Mesenteric fat pad (tissue), 1 donor: ENCODE measurements around the gene IFT52. TPM values are rescaled to one million over a fixed set of nuclear protein-coding genes. Genes with fewer than 3 reads are reported as not detected.

Experiments used
- DNase-seq: peaks from one replicate; pipeline ENCODE4 v3.0.0-alpha.2; 2020; ENCODE audit warnings: low spot score
- long read RNA-seq: library from polyadenylated mRNA; unstranded; transcript quantifications from one replicate; pipeline ENCODE4 v2.0.0, GENCODE V29; 2020
- total RNA-seq: library from RNA; stranded (reverse); fragmentation: NEBNext Ultra II Directional; extraction: Animal tissue kit (Norgen Biotek cat#: 25700); gene quantifications from one replicate; pipeline ENCODE4 v1.2.1, GENCODE V29; 2021
- donor health status: DM: yes; HTN: yes; CAD: no.

The IFT52 gene, protein sequence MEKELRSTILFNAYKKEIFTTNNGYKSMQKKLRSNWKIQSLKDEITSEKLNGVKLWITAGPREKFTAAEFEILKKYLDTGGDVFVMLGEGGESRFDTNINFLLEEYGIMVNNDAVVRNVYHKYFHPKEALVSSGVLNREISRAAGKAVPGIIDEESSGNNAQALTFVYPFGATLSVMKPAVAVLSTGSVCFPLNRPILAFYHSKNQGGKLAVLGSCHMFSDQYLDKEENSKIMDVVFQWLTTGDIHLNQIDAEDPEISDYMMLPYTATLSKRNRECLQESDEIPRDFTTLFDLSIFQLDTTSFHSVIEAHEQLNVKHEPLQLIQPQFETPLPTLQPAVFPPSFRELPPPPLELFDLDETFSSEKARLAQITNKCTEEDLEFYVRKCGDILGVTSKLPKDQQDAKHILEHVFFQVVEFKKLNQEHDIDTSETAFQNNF
- total RNA-seq, result 25.9 TPM
- long read RNA-seq, transcript IFT52-202 (14 exons, 1,599 nt), result minor isoform, 41 of 126 reads
- long read RNA-seq, transcript IFT52-201 (14 exons, 1,757 nt), result major isoform, 57 of 126 reads
- long read RNA-seq, partial matches to known transcripts, result 3 of 126 reads
- long read RNA-seq, other reads (novel, unspliced or antisense), result 25 of 126 reads

DNA sequence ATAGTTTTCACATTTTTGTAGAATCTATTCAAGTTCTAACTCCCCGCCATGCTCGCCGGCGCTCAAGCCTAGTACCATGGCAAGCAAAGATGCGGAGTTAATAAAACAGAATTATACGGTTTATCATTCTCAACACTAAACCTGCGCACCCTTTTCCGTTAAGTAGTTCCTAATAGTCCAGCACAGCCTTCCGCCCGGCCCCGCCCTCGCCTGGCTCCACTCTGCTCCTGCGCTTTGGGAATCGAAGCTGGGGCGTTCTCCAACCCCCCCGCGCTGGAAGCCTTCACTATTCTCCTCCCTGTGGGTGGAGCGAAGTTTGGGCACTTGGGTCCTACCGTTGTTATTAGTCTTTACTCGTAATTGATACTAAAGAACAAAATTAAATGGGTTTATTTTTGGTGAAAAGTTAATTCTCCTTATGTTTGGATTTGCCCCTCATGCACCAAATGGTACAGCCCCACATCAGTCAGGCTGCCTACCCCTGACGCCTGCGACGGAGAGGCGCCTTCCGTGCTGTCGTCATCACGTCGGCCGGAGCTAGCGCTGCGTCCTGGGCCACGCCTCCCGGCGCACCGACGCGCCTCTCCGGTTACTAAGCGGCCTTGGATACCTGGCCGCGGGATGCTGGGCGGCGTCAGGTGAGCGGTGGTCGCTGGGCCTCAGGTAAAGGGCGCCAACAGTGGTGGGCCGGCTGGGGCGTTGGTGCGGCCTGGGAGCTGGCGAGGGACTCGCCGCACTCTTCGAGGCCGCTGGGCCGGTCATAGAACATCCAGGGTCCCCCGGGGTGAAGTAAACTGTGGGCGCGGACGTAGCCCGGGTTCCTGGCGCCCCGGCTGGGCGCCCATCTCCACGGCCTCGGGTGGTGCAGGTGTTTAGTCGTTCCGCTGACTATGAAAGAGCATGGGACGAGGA lies at the start of gene IFT52:
TSS of gene IFT52 (plus strand) at position 546 of the 912 bp plus-strand sequence. CDS start 3,762 bp downstream, outside the sequence.
- DNase-seq, result peak; percentile 95

DNA sequence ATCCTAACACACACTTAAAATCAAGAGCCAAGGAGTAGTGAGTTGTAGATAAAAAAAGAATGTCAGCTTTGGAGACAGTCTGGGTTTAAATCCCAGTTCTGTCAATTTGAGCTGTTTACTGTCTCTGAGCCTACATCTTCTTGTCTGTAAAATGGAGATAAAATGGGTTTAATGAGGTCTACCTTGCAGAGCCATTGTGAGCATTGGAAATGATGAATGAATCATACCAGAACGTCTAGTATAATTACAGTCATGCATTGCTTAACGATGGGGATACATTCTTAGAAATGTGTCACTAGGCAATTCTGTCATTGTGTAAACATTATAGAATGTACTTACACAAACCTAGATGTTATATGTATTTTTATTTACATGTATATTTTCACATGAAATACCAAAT lies 49.5 kb upstream of the IFT52 start:
- DNase-seq, result no peak

DNA sequence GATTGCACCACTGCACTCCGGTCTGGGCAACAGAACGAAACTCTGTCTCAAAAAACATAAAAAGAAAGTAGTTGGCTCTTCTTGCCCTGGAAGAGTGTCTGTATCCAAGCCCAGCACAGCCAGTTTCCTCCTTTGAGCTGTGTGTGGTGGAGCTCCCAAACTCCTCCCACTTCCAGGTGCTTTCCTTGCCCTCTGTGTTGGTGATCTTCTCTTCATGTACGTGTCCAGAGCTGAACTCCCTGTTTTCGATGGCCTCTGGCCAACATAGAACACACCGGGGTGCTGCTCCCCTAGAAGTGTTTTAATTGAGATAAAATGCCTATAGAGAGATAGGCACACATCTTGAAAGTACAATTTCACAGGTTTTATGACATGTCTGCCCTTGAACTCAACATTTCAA lies 48.6 kb upstream of the IFT52 start:
- peak; percentile 65 for DNase-seq

DNA sequence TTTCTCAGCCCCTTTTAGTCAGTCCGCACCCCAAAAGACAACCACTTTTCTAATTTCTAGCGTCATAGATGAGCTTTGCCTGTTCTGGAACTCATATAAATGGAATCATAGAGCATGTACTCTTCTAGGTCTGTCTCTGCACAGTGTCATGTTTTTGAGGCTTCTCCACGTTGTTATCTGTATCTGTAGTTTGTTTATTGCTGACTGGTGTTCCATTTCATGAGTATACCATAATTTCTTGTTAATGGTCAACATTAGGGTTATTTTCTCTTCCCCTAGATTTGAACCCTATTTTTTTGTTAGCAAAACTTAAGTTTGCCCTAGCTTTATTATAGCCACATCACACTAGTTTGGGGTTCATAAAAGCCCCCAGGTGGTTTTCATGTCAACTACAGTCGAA lies 48.1 kb upstream of the IFT52 start:
- no peak for DNase-seq

DNA sequence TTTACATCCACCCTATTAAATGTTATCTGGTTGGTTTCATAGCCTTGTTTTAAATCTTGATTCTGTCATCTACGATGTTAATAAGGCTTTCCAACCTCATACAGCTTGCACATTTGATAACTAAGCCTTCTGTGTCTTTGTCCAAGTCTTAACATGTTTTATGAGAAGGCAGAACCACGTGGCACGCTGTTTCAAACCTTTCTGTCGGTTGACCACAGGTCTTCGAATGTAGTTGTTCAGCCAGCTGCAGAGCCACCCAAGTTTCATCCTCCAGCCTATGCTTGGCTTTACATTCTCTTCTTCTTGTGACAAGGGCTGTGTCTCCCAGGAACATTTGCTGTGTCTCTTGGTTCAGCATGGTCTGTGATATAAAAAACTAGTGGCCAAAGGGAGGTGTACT lies 47.6 kb upstream of the IFT52 start:
- DNase-seq, result peak; percentile 9

DNA sequence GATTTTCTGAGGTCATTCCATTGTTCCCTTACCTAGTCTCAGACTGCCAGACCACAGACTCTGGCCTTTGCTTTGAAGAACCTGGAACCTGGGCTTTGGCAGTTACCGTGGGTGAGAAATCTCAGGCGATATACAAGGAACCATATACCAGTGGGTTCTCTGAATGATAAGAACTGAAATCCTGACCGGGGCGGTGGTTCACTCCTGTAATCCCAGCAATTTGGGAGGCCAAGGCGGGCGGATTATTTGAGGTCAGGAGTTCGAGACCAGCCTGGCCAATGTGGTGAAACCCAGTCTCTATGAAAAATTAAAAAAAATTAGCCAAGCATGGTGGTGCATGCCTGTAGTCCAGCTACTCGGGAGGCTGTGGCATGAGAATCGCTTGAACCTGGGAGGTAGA lies 46.2 kb upstream of the IFT52 start:
- peak; percentile 43 for DNase-seq

DNA sequence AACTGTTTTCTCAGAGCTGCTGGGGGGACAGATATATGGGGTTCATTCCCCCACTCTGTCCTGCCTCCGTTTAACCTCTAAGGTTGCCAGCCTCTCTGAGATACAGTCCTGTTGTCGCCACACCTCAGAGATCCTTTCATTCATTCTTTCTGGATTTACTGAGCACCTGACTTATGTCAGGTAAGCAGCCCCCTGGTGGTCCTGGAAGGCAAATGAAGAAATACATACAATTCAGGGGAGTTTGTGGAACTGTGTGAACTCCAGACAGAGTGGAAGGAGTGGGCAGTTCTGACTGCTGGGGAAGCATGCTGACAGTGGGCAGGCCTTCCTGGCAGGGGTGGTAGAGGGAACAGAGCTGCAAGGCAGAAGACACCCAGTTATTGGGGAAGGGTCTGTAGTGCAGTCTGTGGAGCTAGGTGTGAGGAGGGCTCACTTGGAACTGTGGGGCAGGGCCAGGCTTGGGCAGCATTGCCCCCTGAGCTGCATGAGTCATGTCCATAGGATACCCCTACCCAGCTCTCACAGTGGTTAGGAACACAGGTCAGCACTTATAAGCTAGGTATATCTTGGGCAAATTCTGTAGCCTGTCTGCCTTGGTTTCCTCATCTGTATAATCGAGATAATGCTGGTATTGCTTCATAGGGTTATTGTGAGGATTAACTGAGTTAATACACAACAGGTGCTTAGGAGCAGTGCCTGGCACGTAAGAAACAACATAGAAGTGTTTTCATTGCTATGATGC lies 44.7 kb upstream of the IFT52 start:
- DNase-seq, result no peak

DNA sequence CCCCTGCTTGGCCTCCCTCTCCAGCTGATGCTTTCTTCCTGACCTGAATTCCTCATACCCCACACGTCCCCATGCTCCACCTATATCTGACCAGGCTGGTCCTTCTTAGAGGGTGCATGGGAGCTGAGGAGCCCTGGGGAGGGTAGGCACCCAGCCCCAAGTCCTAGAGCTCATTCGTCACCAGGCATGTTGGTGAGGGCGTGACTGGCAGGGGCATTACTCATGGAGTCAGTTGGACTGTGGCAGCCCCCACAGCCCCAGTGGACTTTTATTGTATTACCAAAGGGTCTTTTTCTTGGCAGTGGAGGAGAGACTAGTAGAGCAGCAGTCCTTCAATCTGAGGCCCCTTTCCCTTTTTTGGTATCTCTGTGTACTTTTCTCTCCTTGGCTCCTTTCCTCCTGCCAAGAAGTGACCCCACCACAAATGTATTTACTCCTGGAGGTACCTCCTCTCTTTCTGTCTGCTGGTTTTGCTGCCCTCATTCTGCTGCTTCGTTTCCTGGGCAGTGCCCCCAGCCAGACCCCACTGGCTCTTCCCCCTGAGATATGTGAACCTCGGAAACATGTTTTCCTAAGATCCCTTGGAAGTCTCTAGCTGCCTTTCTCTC lies 42.4 kb upstream of the IFT52 start:
- DNase-seq, result no peak

DNA sequence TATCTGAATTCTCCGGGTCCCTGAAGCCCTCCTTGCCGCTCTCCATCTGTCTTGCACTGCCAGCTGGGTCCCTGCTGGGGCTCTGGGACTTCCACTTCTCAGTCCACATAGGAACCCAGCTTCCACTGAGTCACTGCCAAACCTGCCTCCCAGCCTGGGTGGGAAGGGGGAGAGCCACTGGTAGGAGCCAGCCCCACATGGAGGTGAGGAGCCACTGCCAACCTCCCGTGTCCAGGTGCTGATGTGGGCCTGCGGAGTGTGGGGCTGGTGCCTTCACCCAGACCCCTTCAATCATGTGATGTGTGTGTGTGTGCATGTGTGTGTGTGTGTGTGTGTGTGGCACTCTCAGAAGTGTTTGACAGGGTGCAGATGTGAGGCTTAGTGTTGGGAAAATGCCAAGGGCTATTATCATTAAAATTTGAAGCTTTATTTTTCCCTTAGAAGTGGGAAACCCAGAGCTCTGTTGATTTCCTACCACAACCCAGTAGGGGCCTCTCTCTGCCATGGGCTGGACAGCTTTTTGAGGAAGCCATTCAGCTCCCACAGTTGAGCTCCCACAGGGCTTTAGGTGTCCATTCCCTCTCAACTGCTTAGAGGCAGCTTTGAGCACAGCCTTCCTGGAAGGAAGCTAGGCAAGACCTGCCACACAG lies 41.2 kb upstream of the IFT52 start:
- no peak for DNase-seq

DNA sequence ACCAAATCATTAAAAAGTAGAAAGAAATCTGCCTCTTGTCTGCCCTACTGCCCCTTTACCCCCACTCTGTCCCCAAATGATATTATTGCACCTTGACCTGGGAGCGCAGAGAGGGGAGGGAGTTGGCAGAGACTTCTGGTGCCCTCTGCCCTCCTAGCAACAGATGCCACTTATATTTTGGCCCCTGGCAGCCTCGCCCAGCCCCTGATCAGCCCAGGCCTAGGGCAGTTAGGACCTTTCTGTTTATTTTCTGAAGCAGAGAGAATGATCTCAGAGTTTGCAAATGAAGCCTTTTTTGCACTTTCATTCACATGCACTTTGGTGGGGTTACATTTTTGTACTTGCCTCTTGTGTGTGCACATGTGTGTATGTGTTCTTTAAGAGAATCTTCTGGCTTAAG lies 40.3 kb upstream of the IFT52 start:
- no peak for DNase-seq

DNA sequence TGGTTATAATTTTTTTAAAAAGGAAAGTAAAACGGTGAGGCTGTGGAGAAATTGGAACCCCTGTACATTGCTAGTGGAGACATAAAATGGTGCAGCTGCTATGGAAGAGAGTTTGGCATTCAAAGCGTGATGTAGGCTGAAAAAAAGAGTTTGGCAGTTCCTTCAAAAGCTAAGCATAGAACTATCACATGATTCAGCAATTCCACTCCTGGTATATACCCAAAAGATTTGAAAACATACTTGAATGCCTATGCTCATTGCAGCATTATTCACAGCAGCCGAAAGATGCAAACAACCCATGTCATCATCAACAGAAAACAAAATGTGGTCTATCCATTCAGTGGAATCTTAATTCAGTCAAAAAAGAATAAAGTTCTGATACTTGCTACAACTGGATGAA lies 36.4 kb upstream of the IFT52 start:
- no peak for DNase-seq

DNA sequence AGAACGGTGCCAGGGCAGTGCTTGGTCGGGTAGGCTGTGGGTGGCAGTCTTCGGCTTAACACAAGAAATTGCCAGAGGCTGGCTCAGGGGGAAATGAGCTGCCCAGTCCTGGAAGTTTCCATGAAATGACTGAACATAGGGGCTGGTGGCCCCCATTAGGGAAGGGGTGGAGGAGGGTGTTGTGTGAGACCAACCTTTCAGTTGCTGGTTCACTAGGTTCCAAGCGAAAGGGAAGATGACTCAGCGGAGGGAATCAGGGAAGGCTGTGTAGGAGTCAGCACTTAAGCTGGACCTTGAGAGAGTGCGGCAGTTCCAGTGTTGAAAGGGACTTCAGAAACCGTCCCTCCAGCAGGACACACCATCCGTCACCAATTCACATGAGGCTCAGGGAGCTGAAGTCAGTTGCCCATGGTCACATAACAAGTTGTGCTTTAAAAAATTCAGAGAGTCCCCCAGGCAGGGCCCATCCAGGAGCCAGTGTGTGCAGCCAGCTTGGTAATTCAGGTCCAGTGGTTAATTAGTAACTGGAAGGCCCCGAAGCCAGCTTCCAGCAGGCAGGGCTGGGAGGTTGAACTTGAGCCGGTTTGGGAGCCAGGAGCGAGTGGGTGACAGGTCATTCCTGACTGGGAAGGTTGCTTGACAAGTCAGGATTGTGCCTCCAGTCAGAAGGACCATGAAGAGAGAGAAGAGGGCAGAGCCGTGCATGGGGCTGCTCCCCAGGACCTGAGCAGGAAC lies 32.2 kb upstream of the IFT52 start, which contains the start of gene SGK2:
TSS of gene SGK2 (plus strand) at position 616 of the 735 bp plus-strand sequence. CDS start 7,469 bp downstream, outside the sequence.
- DNase-seq, result no peak

DNA sequence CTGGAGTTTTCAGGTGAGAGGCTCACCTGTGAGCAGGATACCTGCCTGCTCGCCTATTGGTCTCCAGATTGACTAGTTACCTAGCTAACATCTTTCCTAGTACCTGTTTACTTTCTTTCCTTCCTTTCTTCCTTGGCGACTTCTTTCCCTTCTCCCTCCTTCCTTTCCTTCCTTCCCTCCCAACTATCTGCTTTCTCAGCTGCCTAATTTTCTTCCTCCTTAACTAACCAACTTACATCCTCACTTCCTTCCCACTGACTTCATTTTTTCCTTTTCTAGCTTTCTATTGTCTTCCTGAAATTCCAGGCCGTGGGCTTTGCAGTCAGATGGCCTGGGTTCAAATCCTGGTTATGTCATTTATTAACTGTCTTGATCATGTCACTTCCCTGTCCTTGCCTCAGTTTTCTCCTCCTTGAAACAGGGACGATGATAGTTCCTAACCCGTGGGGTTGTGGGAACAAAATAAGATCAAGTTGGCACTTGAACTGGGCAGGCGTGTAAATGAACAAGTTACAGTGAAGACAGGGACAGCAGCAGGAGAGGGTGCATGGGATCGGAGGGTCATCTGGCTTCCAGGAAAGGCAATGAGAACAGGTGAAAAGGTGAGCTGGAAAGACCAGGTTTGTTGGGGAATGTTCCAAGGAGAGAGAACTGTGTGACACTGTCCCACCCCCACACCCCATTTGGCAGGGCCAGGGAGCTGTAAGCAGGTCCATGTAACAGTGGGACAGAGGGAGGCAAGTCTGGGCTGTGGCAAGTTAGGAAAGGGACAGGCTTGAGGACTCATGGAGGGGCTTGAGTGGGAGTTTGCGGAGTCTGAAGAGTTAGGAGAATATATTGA lies 31.4 kb upstream of the IFT52 start:
- no peak for DNase-seq

DNA sequence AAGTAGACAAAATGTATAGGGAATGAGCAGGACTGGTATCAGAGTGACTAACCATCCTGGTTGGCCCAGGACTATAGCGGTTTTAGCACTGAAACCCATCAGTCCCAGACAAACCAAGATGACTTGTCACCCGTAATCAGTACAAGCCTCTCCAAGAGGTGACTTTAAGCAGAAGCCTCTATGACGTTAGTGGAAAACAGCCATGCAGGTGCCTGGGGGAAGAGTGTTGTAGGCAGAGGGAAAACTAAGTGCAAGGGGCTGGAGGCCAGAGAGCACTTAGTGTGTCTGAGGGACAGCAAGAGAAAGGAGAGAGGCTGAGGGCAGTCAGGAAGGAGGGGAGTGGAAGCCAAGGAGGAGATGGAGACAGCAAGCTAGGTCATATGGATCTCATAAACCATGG lies 29.8 kb upstream of the IFT52 start:
- no peak for DNase-seq

DNA sequence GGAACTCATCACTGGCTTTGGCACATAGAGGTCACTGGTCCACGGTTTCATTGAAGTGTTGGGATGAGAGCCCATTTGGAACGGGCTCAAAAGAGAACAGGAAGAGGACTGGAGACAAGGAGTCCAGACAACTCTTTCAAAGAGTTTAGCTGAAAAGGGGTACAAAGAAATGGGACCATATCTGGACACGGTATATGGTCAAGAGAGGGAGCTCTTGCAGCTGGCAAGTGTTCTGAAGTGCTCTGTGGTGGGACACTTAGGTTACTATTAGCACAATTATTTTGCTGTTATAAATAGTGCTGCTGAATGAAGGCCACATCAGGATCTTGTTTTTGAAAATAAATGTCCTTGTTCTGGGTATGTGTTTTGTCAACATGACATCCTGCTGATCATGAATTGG lies 27.3 kb upstream of the IFT52 start:
- DNase-seq, result no peak

DNA sequence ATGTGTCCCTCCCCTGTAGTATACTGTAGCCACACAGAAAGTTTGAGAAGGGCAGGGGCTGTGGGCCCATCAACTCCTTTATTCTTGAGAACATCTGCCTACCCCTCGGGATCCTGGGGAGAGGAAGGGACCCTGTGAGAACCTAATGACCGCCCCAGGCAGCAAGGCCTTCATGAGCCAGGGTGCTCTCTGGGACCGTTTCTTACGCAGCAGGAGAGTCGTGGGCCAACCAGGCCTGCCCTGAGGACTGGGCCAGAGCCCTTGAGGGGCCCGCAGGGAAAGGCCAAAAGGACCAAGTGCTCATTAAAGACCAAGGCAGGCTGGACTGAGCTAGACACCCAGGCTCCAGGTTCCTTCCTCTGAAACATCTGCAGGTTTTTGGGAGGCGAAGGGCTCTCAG lies 26.7 kb upstream of the IFT52 start:
- no peak for DNase-seq

DNA sequence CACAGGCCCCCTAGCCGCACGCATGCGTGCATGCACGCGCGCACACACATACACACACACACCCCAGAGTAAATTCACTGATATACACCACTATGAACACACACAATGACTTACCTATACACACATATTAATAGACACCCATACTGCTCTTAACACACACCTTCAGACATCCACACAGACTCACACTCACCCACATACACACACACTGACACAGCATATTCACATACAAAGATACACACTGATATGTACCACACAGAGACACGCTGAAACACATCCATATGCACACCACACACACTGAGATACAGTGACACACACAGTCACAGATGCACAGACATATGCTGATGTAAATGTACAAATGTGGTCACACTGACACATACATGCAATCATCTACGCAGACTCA lies 26.3 kb upstream of the IFT52 start:
- no peak for DNase-seq

DNA sequence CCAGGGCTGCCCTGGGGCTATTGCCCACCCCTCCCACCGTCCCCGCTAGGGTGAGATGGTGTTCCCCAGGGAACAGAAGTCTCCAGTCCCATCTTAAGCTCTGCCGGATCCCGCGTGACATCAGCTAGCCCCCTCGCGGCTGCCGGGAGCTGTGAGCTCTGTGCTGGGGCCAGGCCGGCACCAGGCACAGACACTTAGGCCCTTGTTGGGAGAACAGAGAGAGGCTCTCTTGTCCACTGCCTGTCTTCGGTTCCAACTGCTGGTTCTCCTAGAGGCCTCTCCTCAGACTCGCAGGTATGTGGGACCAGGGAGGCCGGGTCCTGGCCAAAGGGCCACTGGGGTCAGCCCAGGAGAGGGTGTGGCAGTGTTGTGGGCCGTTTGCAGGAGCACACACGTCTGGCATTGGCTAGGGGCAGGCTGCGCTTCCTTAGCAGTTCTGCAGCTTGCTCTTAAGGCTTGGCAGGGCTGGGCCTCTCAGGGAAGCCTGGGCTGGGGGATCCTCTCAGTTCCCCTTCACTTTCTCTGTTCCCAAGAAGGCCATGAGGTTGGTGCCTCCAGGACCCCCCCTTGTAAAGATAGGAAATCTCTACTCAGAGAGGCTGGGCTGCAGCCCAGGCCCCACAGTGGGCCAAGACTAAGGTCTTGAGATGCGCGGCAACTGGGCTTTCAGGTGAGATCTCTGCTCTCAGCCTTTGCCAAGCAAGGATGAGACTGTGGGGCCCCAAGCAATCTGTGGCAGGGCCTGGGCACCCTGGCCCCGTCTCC lies 25.6 kb upstream of the IFT52 start:
- DNase-seq, result no peak
